DMS153 (cell line): ENCODE measurements around the gene ZNF740.
A peak's percentile ranks its signal among the peaks of the same experiment; 100 is the strongest.

ENCODE experiments used
- DNase-seq: peaks from one replicate; lab custom pipeline; 2025; lab: John Stamatoyannopoulos, UW

ZNF740 gene

GRCh38 chr12:53214221-53214620 is 33.7 kb downstream of the ZNF740 start:
- no peak for DNase-seq

- no peak for DNase-seq
Measured at GRCh38 chr12:53214687-53215455, 34.3 kb downstream of the ZNF740 start.

- DNase-seq = no peak
Measured at GRCh38 chr12:53215497-53215896, 35.0 kb downstream of the ZNF740 start.

- no peak for DNase-seq
Measured at GRCh38 chr12:53217051-53217930, 36.8 kb downstream of the ZNF740 start.

GRCh38 chr12:53217931-53218307 is 37.4 kb downstream of the ZNF740 start:
- DNase-seq = no peak

- DNase-seq = no peak
Measured at GRCh38 chr12:53218551-53219291, 38.2 kb downstream of the ZNF740 start.

GRCh38 chr12:53219292-53219955 is 38.9 kb downstream of the ZNF740 start:
- no peak for DNase-seq

GRCh38 chr12:53219956-53220693 is 39.6 kb downstream of the ZNF740 start:
- DNase-seq = no peak

- peak; percentile 22 for DNase-seq
Measured at GRCh38 chr12:53220694-53221202, 40.2 kb downstream of the ZNF740 start.

- no peak for DNase-seq
Measured at GRCh38 chr12:53221203-53222080, 40.9 kb downstream of the ZNF740 start.

- DNase-seq = no peak
Measured at GRCh38 chr12:53222170-53222721, 41.7 kb downstream of the ZNF740 start.

- DNase-seq = no peak
Measured at GRCh38 chr12:53222806-53223261, 42.3 kb downstream of the ZNF740 start.

GRCh38 chr12:53223389-53224060 is 43.0 kb downstream of the ZNF740 start:
- no peak for DNase-seq

- no peak for DNase-seq
Measured at GRCh38 chr12:53224061-53224896, 43.8 kb downstream of the ZNF740 start.

GRCh38 chr12:53224897-53225634 is 44.5 kb downstream of the ZNF740 start:
- DNase-seq = no peak

- no peak for DNase-seq
Measured at GRCh38 chr12:53225635-53226424, 45.3 kb downstream of the ZNF740 start.

- no peak for DNase-seq
Measured at GRCh38 chr12:53226815-53227214, 46.3 kb downstream of the ZNF740 start.
